ENCODE results near the gene NF1. TPM values are rescaled to one million over a fixed set of nuclear protein-coding genes. Genes with fewer than 3 reads are reported as not detected.
"Not testable (repeated sequence)": the region's sequence is repeated elsewhere in the genome, so short reads cannot be mapped to it uniquely, and the experiment has no call there.

Gene NF1
- total RNA-seq, 2 experiments from 2014 or later = 18.1 to 21.7 TPM

DNA sequence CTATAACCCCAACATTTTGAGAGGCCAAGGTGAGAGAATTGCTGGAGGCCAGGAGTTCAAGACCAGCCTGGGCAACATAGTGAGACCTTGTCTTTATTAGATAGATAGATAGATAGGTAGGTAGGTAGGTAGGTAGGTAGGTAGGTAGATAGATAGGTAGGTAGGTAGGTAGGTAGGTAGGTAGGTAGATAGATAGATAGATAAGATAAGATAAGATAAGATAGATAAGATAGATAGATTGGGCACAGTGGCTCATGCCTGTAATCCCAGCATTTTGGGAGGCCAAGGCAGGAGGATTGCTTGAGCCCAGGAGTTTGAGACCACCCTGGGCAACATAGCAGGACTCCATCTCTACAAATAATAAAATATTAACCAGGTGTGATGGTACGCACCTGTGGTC, 168.1 kb downstream of the NF1 start:
- H3K36me3 Mint-ChIP-seq (ENCODE audit: low read depth); H3K9me3 Mint-ChIP-seq; H3K27ac Mint-ChIP-seq; POLR2A ChIA-PET; CTCF ChIA-PET; DNase-seq; H3K27me3 Mint-ChIP-seq; H3K4me3 Mint-ChIP-seq; H3K4me1 Mint-ChIP-seq: not testable (repeated sequence)

DNA sequence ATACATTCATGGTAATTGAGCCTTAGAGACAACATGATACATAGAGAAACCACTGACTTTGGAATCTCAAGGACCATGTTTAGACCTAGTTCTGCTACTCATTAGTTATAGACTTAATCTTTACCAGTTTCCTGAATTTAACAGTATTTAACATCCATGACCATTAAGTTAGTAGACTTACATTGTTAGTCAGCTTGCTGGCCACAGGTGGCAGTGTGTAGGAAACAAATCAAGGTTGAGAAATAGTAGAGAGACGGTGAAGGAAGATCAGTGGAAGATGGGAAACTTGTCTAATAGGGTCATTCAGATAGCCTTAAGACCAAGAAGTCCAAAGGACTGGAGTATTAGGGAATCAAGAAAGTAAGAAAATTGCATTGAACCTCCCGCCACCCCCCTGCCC, 171.3 kb downstream of the NF1 start:
- POLR2A ChIA-PET = interaction anchor here (0.6 kb wide), 1 partner anchor 46 kb away, joined by 3 read pairs; no protein-coding TSS in a partner anchor
- Mint-ChIP-seq H3K27me3 (no peaks in the 10 kb centered on the region), H3K4me1 (no peaks in the 10 kb centered on the region), H3K36me3 (ENCODE audit: low read depth) (peaks cover 6% of the 10 kb centered on the region), H3K27ac (no peak overlapping the region), H3K4me3 (no peak overlapping the region), H3K9me3 (no peaks in the 10 kb centered on the region)
- CTCF ChIA-PET = interaction anchor here (0.6 kb wide), 1 partner anchor 37 kb away, joined by 3 read pairs; no protein-coding TSS in a partner anchor
- DNase-seq = peak; percentile 10

DNA sequence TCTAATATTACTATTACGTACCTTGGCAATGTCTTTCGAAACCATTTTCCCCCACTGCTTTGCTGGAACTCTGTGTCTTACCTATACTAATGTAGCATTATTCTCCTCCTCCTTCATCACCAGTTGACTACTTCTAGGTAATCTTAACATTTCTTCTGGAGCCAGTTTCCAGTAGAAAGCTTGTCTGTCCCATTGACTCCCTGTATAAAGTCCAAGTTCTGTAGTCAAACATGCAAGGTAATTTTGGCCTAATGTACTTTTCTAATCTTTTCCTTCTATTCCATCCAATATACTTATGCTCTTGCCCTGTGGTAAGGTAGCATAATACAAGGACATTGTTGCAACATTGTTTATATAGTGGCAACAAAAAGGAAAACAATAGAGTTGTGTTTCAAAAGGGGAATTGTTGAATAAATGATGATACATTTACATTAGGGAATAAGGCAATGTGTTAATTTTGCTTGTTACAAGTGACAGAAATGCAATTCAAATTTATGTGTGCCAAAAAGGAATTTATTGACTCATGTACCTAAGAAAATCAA, 174.3 kb downstream of the NF1 start:
- no peak overlapping the region for H3K27ac Mint-ChIP-seq
- no peaks in the 10 kb centered on the region for H3K4me1 Mint-ChIP-seq
- POLR2A ChIA-PET = no interaction called here
- no peaks in the 10 kb centered on the region for H3K9me3 Mint-ChIP-seq
- no peaks in the 10 kb centered on the region for H3K27me3 Mint-ChIP-seq
- CTCF ChIA-PET = interaction anchor here (0.8 kb wide), 1 partner anchor 11 kb away, joined by 3 read pairs; no protein-coding TSS in a partner anchor
- DNase-seq = no peak
- peaks cover 11% of the 10 kb centered on the region for H3K36me3 Mint-ChIP-seq (ENCODE audit: low read depth)
- H3K4me3 Mint-ChIP-seq = no peak overlapping the region

DNA sequence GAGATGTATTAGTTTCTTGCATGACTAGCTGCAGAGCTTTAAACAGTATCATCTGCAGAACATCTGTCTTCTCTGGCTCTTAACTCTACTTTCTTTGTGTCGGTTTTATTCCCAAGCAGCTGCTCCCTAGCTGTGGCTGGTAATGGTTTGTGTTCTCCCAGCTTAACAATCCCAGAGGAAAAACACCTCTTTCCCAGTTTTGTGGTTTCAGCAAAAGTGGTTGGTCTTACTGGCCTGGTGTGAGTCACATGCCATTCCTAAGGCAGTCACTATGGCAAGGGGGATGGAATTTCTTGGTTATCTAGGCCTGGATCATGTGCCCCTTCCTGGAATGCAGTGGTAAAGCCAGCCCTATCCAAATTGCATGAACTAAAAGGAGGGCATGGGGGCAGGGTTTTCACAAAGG, 174.8 kb downstream of the NF1 start:
- no peaks in the 10 kb centered on the region for H3K4me1 Mint-ChIP-seq

DNA sequence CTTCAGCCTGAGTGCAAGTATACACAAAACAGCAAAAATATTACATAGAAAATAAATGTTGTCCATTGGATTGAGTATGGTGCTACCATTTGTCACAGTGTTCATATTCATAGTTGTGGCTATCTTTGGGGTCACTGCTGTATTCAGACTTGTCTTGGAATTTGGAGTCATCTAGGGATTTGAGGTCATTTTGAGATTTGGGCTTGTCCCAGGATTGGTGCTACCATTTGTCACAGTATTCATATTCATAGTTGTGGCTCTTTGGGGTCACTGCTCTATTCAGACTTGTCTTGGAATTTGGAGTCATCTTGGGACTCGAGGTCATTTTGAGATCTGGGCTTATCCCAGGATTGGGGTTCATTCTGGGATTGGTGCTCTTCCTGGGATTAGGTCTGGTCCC, 177.5 kb downstream of the NF1 start:
- Mint-ChIP-seq H3K9me3 (no peaks in the 10 kb centered on the region), H3K27ac (no peak overlapping the region), H3K4me1 (no peaks in the 10 kb centered on the region), H3K36me3 (ENCODE audit: low read depth) (peaks cover 9% of the 10 kb centered on the region), H3K27me3 (no peaks in the 10 kb centered on the region), H3K4me3 (no peak overlapping the region)
- DNase-seq = no peak
- ChIA-PET POLR2A (no interaction called here), CTCF (no interaction called here)

More for the DNA sequence above, 174.8 kb downstream of the NF1 start:
- no peak overlapping the region for H3K27ac Mint-ChIP-seq
- no peaks in the 10 kb centered on the region for H3K27me3 Mint-ChIP-seq
- CTCF ChIA-PET = no interaction called here
- peaks cover 11% of the 10 kb centered on the region for H3K36me3 Mint-ChIP-seq (ENCODE audit: low read depth)
- POLR2A ChIA-PET = no interaction called here
- no peak overlapping the region for H3K4me3 Mint-ChIP-seq
- DNase-seq = no peak
- no peaks in the 10 kb centered on the region for H3K9me3 Mint-ChIP-seq

DNA sequence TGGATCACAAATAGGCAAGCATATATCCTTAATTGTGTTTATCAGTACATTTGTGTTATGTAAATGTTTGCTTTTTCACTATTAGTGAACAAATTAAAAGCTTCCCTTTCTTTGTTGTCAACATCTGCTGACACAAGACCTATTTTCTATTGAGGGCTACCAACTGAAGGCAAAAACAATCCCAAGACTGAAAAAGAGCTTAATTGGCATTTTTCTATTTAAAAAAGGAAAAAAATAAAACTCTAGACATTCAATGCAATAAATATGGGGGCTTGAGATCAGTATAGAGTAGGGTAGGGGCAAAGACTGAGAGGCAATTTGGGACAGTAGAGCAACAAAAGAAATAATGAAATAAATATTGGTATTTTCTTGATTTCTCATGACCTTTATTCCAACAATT, 178.0 kb downstream of the NF1 start:
- H3K4me3 Mint-ChIP-seq = no peak overlapping the region
- H3K36me3 Mint-ChIP-seq (ENCODE audit: low read depth) = peaks cover 7% of the 10 kb centered on the region
- DNase-seq = no peak
- no peaks in the 10 kb centered on the region for H3K27me3 Mint-ChIP-seq
- H3K4me1 Mint-ChIP-seq = no peaks in the 10 kb centered on the region
- POLR2A ChIA-PET = no interaction called here
- H3K9me3 Mint-ChIP-seq = no peaks in the 10 kb centered on the region
- no peak overlapping the region for H3K27ac Mint-ChIP-seq
- CTCF ChIA-PET = no interaction called here

DNA sequence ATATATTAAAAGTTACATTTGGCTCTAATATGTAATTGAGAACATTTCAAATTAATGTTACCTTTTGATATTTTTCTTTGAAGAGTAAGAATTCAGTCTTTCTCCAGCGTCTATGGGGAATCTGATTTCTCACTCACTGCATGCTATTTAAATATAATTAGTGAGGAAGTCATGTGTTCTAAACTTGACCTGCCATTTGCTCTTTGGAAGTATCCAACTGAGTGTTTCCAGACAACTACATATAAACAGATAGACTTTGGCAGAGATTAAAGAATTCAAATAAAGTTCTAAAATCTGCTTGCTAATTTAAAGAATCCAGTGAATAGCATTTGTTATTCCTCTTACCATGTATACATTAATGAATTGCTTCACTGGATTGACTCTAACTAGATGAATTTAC, 178.7 kb downstream of the NF1 start:
- ChIA-PET CTCF (no interaction called here), POLR2A (no interaction called here)
- Mint-ChIP-seq H3K4me1 (no peaks in the 10 kb centered on the region), H3K36me3 (ENCODE audit: low read depth) (peaks cover 7% of the 10 kb centered on the region), H3K27me3 (no peaks in the 10 kb centered on the region), H3K27ac (no peak overlapping the region), H3K9me3 (no peaks in the 10 kb centered on the region), H3K4me3 (no peak overlapping the region)
- DNase-seq = no peak

DNA sequence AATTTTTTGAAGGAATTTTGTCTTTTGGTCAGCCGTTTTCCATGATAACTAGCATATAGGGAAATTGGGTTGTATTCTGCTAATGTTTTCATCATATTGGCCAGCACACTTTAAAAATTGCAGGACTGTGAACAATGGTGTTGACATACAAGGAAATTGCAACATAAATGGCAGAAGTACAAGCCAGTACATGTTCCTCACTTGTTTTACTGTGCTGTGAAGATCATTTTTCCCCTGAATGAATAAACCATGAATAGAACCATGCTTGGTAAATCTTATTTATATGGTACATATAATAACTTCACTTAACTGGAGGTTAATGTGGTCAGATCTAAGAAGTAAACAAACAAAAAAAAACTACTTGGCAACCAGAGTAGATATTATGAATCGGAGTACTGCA, 179.5 kb downstream of the NF1 start:
- H3K27me3 Mint-ChIP-seq = no peaks in the 10 kb centered on the region
- no peak overlapping the region for H3K4me3 Mint-ChIP-seq
- ChIA-PET CTCF (no interaction called here), POLR2A (no interaction called here)
- no peak overlapping the region for H3K27ac Mint-ChIP-seq
- no peaks in the 10 kb centered on the region for H3K9me3 Mint-ChIP-seq
- H3K4me1 Mint-ChIP-seq = no peaks in the 10 kb centered on the region
- H3K36me3 Mint-ChIP-seq (ENCODE audit: low read depth) = peaks cover 7% of the 10 kb centered on the region
- no peak for DNase-seq

DNA sequence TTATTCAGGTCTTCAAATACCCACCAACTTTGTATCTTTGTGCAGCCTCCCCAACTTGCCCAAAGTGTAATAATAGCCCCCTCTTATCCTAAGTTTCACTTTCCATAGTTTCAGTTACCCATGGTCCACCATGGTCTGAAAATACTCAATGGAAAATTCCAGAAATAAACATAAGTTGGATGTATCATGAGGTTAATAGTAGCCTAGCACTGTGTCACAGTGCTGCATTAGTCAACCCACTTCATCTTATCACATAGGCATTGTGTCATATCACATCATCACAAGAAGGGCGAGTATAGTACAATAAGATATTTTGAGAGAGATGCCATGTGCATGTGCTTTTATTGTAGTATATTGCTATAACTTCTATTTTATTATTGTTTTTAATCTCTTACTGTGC, 180.3 kb downstream of the NF1 start:
- Mint-ChIP-seq H3K27ac (no peak overlapping the region), H3K4me1 (no peaks in the 10 kb centered on the region), H3K4me3 (no peak overlapping the region), H3K36me3 (ENCODE audit: low read depth) (peaks cover 7% of the 10 kb centered on the region), H3K9me3 (no peaks in the 10 kb centered on the region), H3K27me3 (no peaks in the 10 kb centered on the region)
- CTCF ChIA-PET = no interaction called here
- POLR2A ChIA-PET = no interaction called here
- no peak for DNase-seq

DNA sequence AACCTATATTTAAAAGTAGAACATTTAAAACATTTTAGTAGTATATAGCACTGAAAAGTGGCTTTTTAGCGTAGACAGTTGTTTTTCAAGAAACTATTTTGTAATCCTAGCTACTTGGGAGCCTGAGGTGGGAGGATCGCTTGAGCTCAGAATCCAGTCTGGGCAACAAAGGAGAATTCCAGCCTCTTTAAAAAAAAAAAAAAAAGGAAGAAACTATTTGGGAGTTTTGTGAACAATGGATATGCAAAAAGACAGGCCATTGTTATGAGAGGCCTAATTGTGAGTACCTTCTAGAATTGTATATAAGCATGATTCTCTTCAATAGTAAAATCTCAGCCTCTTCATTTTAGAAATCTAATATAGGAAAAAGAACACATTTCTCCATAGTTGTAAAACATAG, 184.6 kb downstream of the NF1 start:
- POLR2A ChIA-PET = no interaction called here

DNA sequence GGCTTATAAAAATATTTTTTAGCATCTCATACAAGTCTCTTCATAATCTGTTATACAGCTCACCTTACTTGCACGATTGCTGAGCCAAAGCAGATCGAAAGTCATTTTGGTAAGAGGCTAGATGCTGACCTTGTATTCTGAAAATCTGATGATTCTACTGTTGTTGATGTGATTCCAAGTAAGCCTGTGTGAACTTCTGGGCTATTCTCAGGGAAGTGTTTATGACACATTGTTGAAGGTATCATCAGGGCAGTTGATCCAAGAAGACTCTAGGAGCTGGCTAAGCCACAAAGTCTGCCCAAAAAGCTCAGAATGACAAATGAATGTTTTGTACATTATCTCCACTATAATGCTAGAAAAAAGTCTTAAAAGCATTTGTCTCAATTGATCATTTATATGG, 186.3 kb downstream of the NF1 start:
- DNase-seq = no peak
- no peak overlapping the region for H3K27ac Mint-ChIP-seq
- H3K4me1 Mint-ChIP-seq = no peaks in the 10 kb centered on the region
- no peak overlapping the region for H3K4me3 Mint-ChIP-seq
- H3K9me3 Mint-ChIP-seq = no peaks in the 10 kb centered on the region
- CTCF ChIA-PET = no interaction called here
- no peaks in the 10 kb centered on the region for H3K27me3 Mint-ChIP-seq
- POLR2A ChIA-PET = no interaction called here
- H3K36me3 Mint-ChIP-seq (ENCODE audit: low read depth) = peaks cover 3% of the 10 kb centered on the region

More for the DNA sequence above, 184.6 kb downstream of the NF1 start:
- no peak for DNase-seq
- Mint-ChIP-seq H3K9me3 (no peaks in the 10 kb centered on the region), H3K4me3 (no peak overlapping the region), H3K27ac (no peak overlapping the region), H3K36me3 (ENCODE audit: low read depth) (peaks cover 3% of the 10 kb centered on the region), H3K27me3 (no peaks in the 10 kb centered on the region), H3K4me1 (no peaks in the 10 kb centered on the region)
- CTCF ChIA-PET = interaction anchor here (0.9 kb wide), 1 partner anchor 63 kb away, joined by 4 read pairs; no protein-coding TSS in a partner anchor

DNA sequence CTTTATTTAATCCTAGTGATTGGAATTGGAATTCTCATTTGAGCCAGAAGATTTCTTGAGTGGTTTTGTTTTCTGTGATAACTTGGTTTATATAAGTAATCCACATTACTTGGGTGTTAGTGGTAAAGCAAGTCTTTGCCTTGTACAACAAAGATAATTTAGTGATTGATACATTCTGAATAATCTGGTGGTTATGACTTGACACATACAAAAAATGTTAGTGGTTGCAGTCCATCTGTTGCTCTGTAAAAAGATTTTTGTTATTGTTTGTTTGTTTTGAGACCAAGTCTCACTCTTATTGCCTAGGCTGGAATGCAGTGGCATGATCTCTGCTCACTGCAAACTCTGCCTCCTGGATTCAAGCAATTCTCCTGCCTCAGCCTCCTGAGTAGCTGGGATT, 189.1 kb downstream of the NF1 start:
- Mint-ChIP-seq H3K36me3 (ENCODE audit: low read depth) (peaks cover 3% of the 10 kb centered on the region), H3K4me1 (no peaks in the 10 kb centered on the region), H3K4me3 (no peak overlapping the region), H3K27me3 (no peaks in the 10 kb centered on the region), H3K9me3 (no peaks in the 10 kb centered on the region), H3K27ac (no peak overlapping the region)
- DNase-seq = no peak
- CTCF ChIA-PET = no interaction called here
- POLR2A ChIA-PET = no interaction called here

DNA sequence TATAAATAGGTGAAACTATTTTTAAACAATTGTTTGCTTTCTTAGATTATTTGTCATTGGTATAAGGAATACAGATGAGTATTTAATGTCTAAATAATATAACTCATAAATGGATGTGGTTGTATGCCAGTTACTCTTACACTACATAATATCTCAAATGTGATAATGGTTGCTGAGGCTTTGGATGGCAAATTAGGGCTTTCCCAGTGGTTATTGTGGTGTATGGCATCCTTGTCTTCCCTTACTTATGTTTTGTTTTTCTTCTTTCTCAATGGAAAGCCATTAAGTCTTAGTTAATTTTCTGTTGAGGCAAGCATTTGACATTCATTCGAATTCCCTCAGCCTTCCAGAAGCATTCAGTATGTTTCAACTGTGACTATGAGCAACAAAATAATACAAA, 191.8 kb downstream of the NF1 start:
- DNase-seq = no peak
- Mint-ChIP-seq H3K4me1 (peaks cover 2% of the 10 kb centered on the region), H3K36me3 (ENCODE audit: low read depth) (peaks cover 3% of the 10 kb centered on the region), H3K27me3 (no peaks in the 10 kb centered on the region), H3K4me3 (no peak overlapping the region), H3K9me3 (no peaks in the 10 kb centered on the region), H3K27ac (no peak overlapping the region)
- POLR2A ChIA-PET = no interaction called here
- CTCF ChIA-PET = no interaction called here

DNA sequence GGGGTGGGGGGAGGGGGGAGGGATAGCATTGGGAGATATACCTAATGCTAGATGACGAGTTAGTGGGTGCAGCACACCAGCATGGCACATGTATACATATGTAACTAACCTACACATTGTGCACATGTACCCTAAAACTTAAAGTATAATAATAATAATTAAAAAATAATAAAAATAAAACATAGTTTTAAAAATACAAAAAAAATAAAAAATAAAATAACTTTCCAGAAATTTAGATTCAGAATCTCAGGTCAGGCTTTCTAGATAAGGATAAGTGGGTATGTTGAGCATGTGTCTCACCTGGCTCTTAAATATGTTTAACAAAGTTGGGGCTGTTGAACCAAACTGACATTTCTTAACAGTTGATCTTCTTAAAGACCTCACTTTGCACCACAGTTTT, 193.2 kb downstream of the NF1 start:
- H3K4me3 Mint-ChIP-seq; H3K27me3 Mint-ChIP-seq; H3K36me3 Mint-ChIP-seq (ENCODE audit: low read depth); CTCF ChIA-PET; POLR2A ChIA-PET; H3K4me1 Mint-ChIP-seq; DNase-seq; H3K9me3 Mint-ChIP-seq; H3K27ac Mint-ChIP-seq: not testable (repeated sequence)

Measured in activated CD4-positive, alpha-beta T cell treated with anti-CD3 and anti-CD28 coated beads, Interleukin-2, amount 10 ng/mL, durations not matched to agents 7 days and 5 days (primary cell).